HCT116 (cell line): ENCODE results near the gene DPYSL4. TPM values are rescaled to one million over a fixed set of nuclear protein-coding genes. Genes with fewer than 3 reads are reported as not detected.

Experiments
- ATAC-seq: fragments of 200-7000 bp; cut with Tn5 transposase; 2 replicates; pipeline ENCODE4 v1.9.1; 2020; ENCODE audit warnings: mild to moderate bottlenecking, moderate library complexity
- BruUV-seq: library from RNA; stranded (reverse); fragments of 400-500 nt; replicated peaks from 2 replicates; lab custom pipeline; 2021; lab: Mats Ljungman, UMichigan
- CTCF ChIA-PET: fragments of 300-600 bp; sonication (Branson Sonifier 250); formaldehyde crosslinking; loops from one replicate; lab custom pipeline; 2021; ENCODE audit warnings: antibody characterized with exemption; lab: Charles Lee
- POLR2A ChIA-PET: fragments of 300-600, 350-600 bp; sonication (Branson Sonifier 250); formaldehyde crosslinking; loops from one replicate; lab custom pipeline; 2021; ENCODE audit warnings: antibody characterized with exemption; lab: Charles Lee
- RAD21 ChIA-PET, 2 experiments: fragments of 300-600 bp; sonication (Branson Sonifier 250); formaldehyde crosslinking; loops; one replicate each; lab custom pipeline; 2023; ENCODE audit warnings: low total read pairs in 2 of 2; ENCODE audit not compliant: uncharacterized antibody in 2 of 2, unreplicated experiment in 2 of 2, low non-redundant PET in 1 of 2; lab: Charles Lee
- DNase-seq: peaks from one replicate; pipeline ENCODE4 v3.0.0-alpha.2; 2010; ENCODE audit warnings: low read depth, low spot score
- H2AFZ ChIP-seq: fragments of 200-600 bp; shearing (Covaris generic), sonication (generic); 2 replicates; pipeline ENCODE4 v1.6.1; 2017; ENCODE audit warnings: low read depth, mixed run types, mixed read lengths, antibody characterized with exemption, low read length; ENCODE audit not compliant: poor library complexity, severe bottlenecking
- H3K27ac ChIP-seq: 2 replicates; pipeline ENCODE4 v1.5.1; 2012; ENCODE audit warnings: low read depth, low read length
- H3K27me3 ChIP-seq: fragments of 200-600 bp; sonication (generic); 2 replicates; pipeline ENCODE4 v1.6.1; 2016; ENCODE audit warnings: mixed run types, low read length, mixed read lengths; ENCODE audit not compliant: insufficient read depth
- H3K36me3 ChIP-seq, 2 experiments: fragments of 200-500 bp in 1 of 2; fragments of 200-600 bp in 1 of 2; sonication (Bioruptor generic) in 1 of 2; sonication (generic) in 1 of 2; 2 replicates each; pipeline versions ENCODE4 v1.5.1 to v1.6.1; 2014 to 2016; ENCODE audit warnings: low read length in 2 of 2, inconsistent platforms in 1 of 2, mixed read lengths in 1 of 2, mixed run types in 1 of 2; ENCODE audit not compliant: insufficient read depth in 2 of 2, control insufficient read depth in 1 of 2
- H3K4me1 ChIP-seq, 2 experiments: fragments of 200-600 bp in 1 of 2; sonication (generic) in 1 of 2; 2 replicates each; pipeline versions ENCODE4 v1.5.1 to v1.6.1; 2012 to 2017; ENCODE audit warnings: low read length in 2 of 2, inconsistent platforms in 1 of 2, mild to moderate bottlenecking in 1 of 2, mixed read lengths in 1 of 2, mixed run types in 1 of 2, moderate library complexity in 1 of 2; ENCODE audit not compliant: insufficient read depth in 2 of 2, control insufficient read depth in 1 of 2
- H3K4me2 ChIP-seq: fragments of 200-600 bp; sonication (generic); 2 replicates; pipeline ENCODE4 v1.6.1; 2017; ENCODE audit warnings: mixed run types, low read length, mixed read lengths
- H3K4me3 ChIP-seq, 2 experiments: fragments of 200-600 bp in 1 of 2; sonication (generic) in 1 of 2; replicated peaks in 1 of 2; 2 replicates each; pipeline ENCODE4 v1.5.1; 2011 to 2016; ENCODE audit warnings: low read length in 2 of 2, control low read depth in 1 of 2, low read depth in 1 of 2, mild to moderate bottlenecking in 1 of 2, mixed read lengths in 1 of 2, mixed run types in 1 of 2
- H3K79me2 ChIP-seq: fragments of 200-600 bp; sonication (generic); 2 replicates; pipeline ENCODE4 v1.6.1; 2017; ENCODE audit warnings: mild to moderate bottlenecking, mixed run types, low read length, moderate library complexity, mixed read lengths; ENCODE audit not compliant: insufficient read depth
- H3K9ac ChIP-seq: fragments of 200-600 bp; sonication (generic); 2 replicates; pipeline ENCODE4 v1.6.1; 2016; ENCODE audit warnings: low read length, mixed read lengths
- H3K9me2 ChIP-seq: fragments of 200-600 bp; sonication (generic), shearing (Covaris generic); 2 replicates; pipeline ENCODE4 v1.6.1; 2017; ENCODE audit warnings: mixed run types, mild to moderate bottlenecking, moderate library complexity; ENCODE audit not compliant: insufficient read depth
- H3K9me3 ChIP-seq, 2 experiments: fragments of 200-500 bp in 1 of 2; fragments of 200-600 bp in 1 of 2; sonication (Bioruptor generic) in 1 of 2; sonication (generic) in 1 of 2; 2 replicates each; pipeline ENCODE4 v1.6.1; 2014 to 2017; ENCODE audit warnings: low read length in 2 of 2, mixed read lengths in 2 of 2, inconsistent platforms in 1 of 2, low read depth in 1 of 2, mild to moderate bottlenecking in 1 of 2, mixed run types in 1 of 2, moderate library complexity in 1 of 2; ENCODE audit not compliant: control insufficient read depth in 1 of 2, insufficient read depth in 1 of 2
- H4K20me1 ChIP-seq: fragments of 200-600 bp; sonication (generic), shearing (Covaris generic); 2 replicates; pipeline ENCODE4 v1.6.1; 2017; ENCODE audit warnings: mixed run types, mild to moderate bottlenecking, moderate library complexity; ENCODE audit not compliant: insufficient read depth
- ATF3 ChIP-seq: IDR thresholded peaks from 2 replicates; pipeline ENCODE4 v1.6.1; 2012
- CBX3 ChIP-seq: IDR thresholded peaks from 2 replicates; pipeline ENCODE4 v1.6.1; 2012; ENCODE audit warnings: low read depth
- CEBPB ChIP-seq: IDR thresholded peaks from 2 replicates; pipeline ENCODE4 v1.6.1; 2012; ENCODE audit warnings: low read depth
- CTCF ChIP-seq, 3 experiments: fragments of 200-600 bp in 1 of 3; sonication (generic) in 1 of 3; IDR thresholded peaks in 2 of 3; conservative IDR thresholded peaks in 1 of 3; 2 replicates each; pipeline ENCODE4 v1.5.1; 2012 to 2017; ENCODE audit warnings: low read depth in 2 of 3, low read length in 2 of 3, antibody characterized with exemption in 1 of 3, borderline replicate concordance in 1 of 3, control low read depth in 1 of 3, mild to moderate bottlenecking in 1 of 3, mixed read lengths in 1 of 3, mixed run types in 1 of 3, moderate library complexity in 1 of 3; ENCODE audit not compliant: insufficient read depth in 1 of 3
- EGR1 ChIP-seq: IDR thresholded peaks from 2 replicates; pipeline ENCODE4 v1.6.1; 2012; ENCODE audit warnings: low read depth
- ELF1 ChIP-seq: IDR thresholded peaks from 2 replicates; pipeline ENCODE4 v1.6.1; 2012; ENCODE audit warnings: low read depth, borderline replicate concordance
- EZH2 ChIP-seq: fragments of 200-600 bp; sonication (generic); IDR thresholded peaks from 2 replicates; pipeline ENCODE4 v1.6.1; 2017; ENCODE audit warnings: antibody characterized with exemption, mixed run types
- EZH2phosphoT487 ChIP-seq: fragments of 200-600 bp; IDR thresholded peaks from 2 replicates; pipeline ENCODE4 v1.6.1; 2018; ENCODE audit warnings: antibody characterized with exemption, borderline replicate concordance
- JUND ChIP-seq: IDR thresholded peaks from 2 replicates; pipeline ENCODE4 v1.6.1; 2012
- REST ChIP-seq: IDR thresholded peaks from 2 replicates; pipeline ENCODE4 v1.6.1; 2012; ENCODE audit warnings: low read depth
- SIN3A ChIP-seq: IDR thresholded peaks from 2 replicates; pipeline ENCODE4 v1.6.1; 2012; ENCODE audit warnings: low read depth
- TCF7L2 ChIP-seq: IDR thresholded peaks from 2 replicates; pipeline ENCODE4 v1.7.0; 2011; ENCODE audit warnings: borderline replicate concordance, inconsistent platforms; ENCODE audit not compliant: insufficient read depth, insufficient read length; ENCODE audit errors: extremely low read depth
- ZFX ChIP-seq: fragments of 450-650 bp; IDR thresholded peaks from 2 replicates; pipeline ENCODE4 v1.6.1; 2017
- intact Hi-C: fragments of 100-400 bp; cut with micrococcal nuclease; formaldehyde crosslinking; loops from 2 replicates; pipeline ENCODE4 v1.10.0; 2022
- total RNA-seq: library from RNA; stranded (reverse); gene quantifications from one replicate; pipeline ENCODE4 v1.2.1, GENCODE V29; 2021; ENCODE audit not compliant: unreplicated experiment

DPYSL4 gene
- total RNA-seq, 1 experiment from 2014 or later, result 5.4 TPM

GRCh38 chr10:132196178-132197113 is 9.7 kb downstream of the DPYSL4 start:
- ChIA-PET RAD21 (no interaction called here), CTCF (no interaction called here)
- DNase-seq, result no peak
- no peaks in the 10 kb centered on the region for H3K4me1 ChIP-seq
- no peak overlapping the region for H3K4me2 ChIP-seq
- no peaks in the 10 kb centered on the region for H3K79me2 ChIP-seq
- H3K36me3 ChIP-seq, result no peaks in the 10 kb centered on the region
- H3K27ac ChIP-seq, result no peak overlapping the region
- H3K27me3 ChIP-seq, result no peaks in the 10 kb centered on the region
- no peaks in the 10 kb centered on the region for H3K9me2 ChIP-seq
- no peak for ATAC-seq
- intact Hi-C loops, result no loop called here
- no peak for TF ChIP-seq SIN3A
- no peak for TF ChIP-seq EZH2
- no peak for TF ChIP-seq TCF7L2
- TF ChIP-seq ELF1, result no peak
- no peak for TF ChIP-seq CEBPB
- no peak for TF ChIP-seq ATF3
- no peak for TF ChIP-seq REST
- no peak for TF ChIP-seq JUND
- no peak for TF ChIP-seq EZH2phosphoT487
- TF ChIP-seq ZFX, result no peak
- no peak for TF ChIP-seq CTCF (IDR thresholded peaks at IDR 0.05 in 2 of 3, conservative IDR thresholded peaks at IDR 0.05 in 1 of 3; ENCODE audit: borderline replicate concordance in 1 of 3, insufficient read depth in 1 of 3, low read depth in 2 of 3, low read length in 2 of 3)
- no peak for TF ChIP-seq CBX3
- no peak for TF ChIP-seq EGR1
- TF ChIP-seq, all 23 proteins: peak for 0
- POLR2A ChIA-PET, result no interaction called here
- Histone ChIP-seq H2AFZ (no peak overlapping the region), H3K4me3 (no peak overlapping the region), H3K9me3 (no peaks in the 10 kb centered on the region), H3K9ac (no peak overlapping the region), H4K20me1 (no peaks in the 10 kb centered on the region)
- BruUV-seq, result no TSS peak
